Gastrocnemius medialis (tissue), 4 donors: Measurements from ENCODE around the gene VSIG10L2.

ENCODE experiments used
- CTCF ChIP-seq, 5 experiments: fragments of 450-650 bp in 3 of 5; fragments of 200-600 bp in 2 of 5; sonication (generic) in 2 of 5; IDR thresholded peaks in 4 of 5; conservative IDR thresholded peaks in 1 of 5; 1 replicate in 4 of 5; 2 replicates in 1 of 5; pipeline ENCODE4 v1.5.1; 2016 to 2019; ENCODE audit warnings: antibody characterized with exemption in 5 of 5, mild to moderate bottlenecking in 3 of 5, moderate library complexity in 3 of 5
- POLR2A ChIP-seq, 2 donors: fragments of 450-650 bp; IDR thresholded peaks; one replicate each; pipeline ENCODE4 v1.6.1; 2017; ENCODE audit warnings: antibody characterized with exemption in 2 of 2, mild to moderate bottlenecking in 2 of 2, moderate library complexity in 2 of 2

DNA sequence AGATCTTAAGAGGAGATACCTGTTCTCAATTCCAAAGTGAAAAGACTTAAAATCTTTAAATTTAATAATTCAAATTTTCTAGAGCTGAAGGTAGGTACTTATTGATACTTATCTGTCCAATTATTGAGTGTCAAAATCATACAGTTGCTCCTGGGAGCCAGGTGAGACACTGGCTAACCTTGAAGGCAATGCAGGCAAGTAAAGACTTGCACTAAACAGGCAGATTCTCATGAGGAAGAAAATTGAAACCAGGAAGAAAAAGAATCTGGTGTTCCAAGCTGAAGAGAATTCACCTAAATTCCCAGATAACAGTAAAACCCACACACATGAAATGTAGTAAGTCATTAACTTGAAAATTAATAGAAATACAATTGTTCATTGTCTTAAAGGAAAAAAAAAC lies 30.3 kb downstream of the VSIG10L2 start:
- TF ChIP-seq CTCF (IDR thresholded peaks at IDR 0.05 in 4 of 5, conservative IDR thresholded peaks at IDR 0.05 in 1 of 5): no peak
- TF ChIP-seq POLR2A (IDR thresholded peaks at IDR 0.05): no peak
